ENCODE results near the gene C12orf42.

Gene C12orf42

DNA sequence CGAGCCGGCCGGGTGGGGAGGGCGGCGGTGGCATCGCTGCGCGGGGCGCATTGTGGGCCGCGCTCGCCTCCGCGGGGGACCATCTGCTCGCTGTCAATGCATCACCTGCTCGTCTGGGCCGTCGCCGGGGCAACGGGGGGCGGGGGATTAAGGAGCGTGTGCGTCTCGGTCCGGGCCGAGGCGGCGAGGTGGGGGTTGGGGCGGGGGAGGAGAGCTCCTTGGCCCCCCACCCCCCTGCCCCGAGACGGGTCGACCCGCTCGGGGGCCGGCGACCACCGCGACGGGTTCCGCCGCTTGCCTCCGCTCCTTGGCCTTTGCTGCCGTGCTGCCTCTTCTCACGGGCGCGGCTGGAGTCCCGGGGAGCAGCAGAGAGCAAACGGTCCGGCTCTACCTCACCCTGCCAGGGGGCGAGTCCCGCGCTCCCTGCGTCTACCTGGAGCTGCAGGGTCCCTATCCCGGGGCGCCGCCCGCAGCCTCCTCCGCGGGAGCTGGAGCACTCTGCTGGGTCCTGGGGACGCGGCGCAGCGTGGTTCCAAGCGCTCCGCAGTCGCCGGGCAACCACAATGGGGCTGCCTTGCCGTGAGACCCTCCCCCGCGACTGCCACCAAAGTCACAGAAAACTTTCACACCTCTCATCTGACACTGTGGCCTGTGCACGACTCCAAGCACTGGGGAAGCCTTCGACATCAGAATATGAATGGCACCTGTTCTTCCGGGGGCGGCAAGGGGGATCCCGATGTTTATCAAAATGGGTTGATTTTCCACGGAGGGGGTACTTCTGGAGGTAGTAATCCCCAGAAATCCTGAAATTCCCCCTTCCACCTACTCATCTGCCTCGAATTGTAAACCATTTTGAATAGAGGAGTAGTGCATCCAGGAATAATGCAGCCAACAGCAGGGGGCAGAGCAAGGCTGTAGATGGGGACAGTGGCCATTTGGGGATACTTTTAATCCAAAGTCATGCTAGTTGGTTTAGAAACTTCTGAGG lies at the start of gene C12orf42:
TSS of gene C12orf42 (minus strand) at position 500 of the 988 bp plus-strand sequence. CDS start 17,542 bp downstream, outside the sequence.
- peak; percentile 53 to 58 for ATAC-seq

DNA sequence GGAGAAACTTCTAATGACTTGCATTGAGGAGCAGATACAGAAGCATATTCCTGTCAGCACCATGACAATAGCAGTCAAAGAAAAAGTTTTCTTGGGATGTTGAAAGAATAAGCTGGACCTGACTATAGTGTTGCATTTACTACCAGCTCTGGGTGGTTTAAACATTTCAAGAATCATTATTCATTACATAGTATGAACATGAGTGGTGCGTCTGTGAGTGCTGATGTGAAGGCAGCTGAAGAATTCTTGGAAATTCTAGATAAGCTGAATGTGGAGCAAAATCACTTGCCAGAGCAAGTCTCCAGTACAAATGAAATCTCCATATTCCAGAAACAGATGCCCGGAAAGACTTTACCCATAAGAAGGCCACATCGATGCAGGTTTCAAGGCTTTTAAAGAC lies 46.3 kb upstream of the C12orf42 start:
- ATAC-seq: no peak

DNA sequence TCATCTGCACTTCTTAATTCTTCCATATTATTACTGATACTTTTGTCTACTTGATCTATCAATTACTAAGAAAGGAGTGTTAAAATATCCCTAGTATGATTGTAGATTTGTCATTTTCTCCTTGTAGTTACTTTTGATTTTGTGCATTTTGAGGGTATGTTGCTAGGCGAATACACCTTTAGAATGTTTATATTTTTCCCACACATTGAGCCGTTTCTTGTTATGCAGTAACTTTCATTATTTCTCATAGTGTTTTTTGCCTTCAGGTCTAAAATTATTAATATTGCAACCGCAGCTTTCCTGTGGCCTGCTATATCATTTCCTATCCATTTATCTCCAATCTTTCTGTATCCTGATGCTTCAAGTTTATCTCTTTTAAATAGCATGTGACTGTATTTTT lies 44.6 kb upstream of the C12orf42 start:
- no peak for ATAC-seq

DNA sequence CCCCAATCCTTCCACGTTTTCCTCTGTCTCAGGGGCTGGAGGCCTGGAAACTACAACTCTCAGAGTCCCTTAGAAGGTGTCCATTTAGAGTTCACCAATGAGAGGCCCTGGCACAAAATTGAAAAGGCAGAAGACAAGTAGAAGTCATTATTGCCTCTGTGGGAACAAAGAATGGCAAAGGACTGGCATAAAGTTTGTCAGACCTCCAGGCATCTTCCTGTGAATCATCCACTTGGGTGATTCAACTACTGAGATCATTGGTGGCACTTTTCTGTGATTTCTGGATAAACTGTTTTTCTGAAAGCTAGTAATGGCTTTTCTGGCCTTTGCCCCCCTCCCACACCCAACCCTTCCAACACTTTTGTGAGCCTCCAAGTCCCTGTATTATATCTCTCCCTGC lies 42.6 kb upstream of the C12orf42 start:
- ATAC-seq: no peak

DNA sequence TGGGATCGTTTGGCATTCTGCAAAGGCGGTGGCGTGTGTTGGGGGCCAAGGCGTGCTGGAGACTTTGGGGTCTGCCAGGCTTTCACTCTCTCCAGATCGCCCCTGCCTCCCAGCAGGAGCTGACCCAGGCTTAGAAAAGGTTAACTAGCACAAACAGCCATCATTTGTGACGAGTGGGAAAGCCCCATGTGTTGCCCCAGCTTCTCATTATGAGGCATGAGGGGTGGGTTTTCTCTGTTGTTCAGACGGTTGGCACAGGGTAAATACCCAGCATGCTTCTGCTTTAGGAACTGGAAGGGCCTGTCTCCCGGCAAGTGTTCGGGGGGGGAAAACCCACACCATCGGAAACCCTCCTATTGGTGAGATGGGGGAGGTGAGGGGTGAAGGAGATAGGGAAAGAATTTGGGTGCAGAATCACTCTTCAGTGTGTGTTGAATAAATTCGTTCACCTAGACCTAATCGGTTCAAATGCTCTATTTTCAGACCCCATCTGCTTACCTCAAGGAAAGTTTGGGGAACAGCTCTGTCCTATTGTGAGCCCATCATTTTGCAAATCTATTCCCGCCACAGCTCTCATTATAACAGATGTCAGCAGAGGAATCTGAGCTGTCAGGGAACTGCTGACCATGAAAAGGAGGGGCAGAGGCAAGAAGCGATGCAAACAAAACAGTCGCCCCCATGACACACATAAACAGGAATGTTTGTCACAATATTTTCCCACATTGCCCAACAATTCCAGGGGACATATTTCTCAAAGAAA lies 34.7 kb upstream of the C12orf42 start:
- ATAC-seq: peak; percentile 77 to 78

DNA sequence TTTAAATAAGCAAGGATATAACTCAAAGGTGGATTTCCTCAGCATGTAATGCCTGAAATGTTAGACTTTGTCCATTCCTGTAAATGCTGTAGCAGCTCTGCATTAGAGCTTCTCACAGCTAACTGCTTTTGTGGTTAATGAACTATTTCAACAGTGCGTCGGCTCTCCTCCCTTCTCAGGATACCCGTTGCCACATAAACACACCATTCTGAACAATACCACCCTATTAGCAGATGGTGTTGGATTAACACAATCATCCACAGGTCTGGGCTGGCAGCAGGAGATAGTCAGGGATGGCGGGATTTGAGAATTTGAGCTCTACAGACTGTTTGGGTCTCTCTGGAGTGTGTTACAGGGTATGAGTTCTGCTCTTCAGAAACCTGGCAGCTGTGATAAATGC lies 33.5 kb upstream of the C12orf42 start:
- no peak for ATAC-seq

GRCh38 chr12:103524238-103524875 lies 28.6 kb upstream of the C12orf42 start:
- ATAC-seq: no peak

DNA sequence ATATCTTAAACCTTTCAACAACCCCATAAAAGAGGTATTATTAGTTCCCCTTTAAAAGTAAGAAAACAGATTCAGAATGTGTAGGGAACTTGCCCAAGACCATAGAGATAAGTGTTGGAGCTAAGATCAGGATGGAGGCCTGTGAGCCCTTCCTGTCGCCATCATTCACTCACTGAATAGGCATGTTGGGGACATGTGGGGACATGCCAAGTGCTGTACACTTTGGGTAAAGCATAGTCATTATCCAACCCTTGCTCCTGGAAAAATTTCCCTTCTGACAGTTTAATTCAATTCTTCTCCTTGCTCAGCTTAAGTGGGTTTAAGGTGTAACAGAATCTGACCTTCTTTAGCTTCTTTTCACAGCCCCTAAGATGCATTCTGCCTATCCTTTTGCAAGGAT lies 28.0 kb upstream of the C12orf42 start:
- no peak for ATAC-seq

DNA sequence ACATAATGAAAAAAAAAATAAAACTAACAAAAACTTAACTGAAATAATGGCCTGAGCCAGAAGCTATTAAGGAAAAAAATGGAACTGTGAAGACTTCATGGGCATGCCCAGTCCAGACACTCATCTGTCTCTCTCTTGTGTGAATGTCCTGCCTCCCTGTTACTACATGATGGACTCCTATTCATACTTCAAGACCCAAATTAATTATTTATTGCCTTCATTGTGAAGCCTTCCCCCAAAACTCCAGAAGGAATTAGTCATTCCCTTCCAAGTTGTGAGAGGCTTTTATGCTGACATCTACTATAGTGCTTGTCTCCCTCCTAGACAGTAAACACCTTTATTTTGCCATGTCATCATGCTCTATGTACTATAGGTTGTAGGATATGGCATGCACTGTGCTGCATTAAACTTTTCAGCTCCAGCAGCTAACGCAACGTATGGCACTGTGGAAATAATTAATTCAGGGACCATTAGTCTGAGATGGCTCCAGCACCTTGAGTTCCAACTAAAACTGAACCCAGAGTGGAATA lies 25.0 kb upstream of the C12orf42 start:
- no peak for ATAC-seq

DNA sequence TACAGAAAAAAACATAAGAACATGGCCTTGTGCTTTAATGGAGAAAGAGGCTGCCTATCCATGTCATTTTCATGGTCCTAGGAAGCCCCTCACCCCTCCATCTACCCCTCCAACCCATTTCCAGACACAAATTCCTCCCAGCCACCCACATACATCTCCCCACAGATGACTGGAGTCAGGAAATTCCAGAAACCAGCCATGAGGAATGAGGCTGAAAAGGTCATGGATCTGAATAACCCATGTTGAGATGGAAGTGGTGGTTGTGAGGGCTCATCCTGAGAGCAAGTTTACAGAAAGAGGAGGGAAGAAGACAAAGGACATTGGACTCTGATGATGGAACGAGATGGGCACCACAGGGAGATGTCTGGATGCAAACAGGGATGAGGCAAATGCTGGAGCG lies 23.9 kb upstream of the C12orf42 start:
- ATAC-seq: no peak

DNA sequence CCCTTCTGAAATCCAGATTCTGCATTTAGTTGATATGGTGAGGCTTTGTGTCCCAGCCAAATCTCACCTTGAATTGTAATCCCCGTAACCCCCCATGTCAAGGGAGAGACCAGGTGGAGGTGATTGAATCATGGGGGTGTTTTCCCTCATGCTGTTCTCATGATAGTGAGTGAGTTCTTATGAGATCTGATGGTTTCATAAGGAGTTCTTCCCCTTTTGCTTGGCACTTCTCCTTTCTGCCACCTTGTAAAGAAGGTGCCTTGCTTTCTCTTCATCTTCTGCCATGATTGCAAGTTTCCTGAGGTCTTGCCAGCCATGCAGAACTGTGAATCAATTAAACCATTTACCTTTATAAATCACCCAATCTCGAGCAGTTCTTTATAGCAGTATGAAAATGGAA lies 23.1 kb upstream of the C12orf42 start:
- no peak for ATAC-seq

DNA sequence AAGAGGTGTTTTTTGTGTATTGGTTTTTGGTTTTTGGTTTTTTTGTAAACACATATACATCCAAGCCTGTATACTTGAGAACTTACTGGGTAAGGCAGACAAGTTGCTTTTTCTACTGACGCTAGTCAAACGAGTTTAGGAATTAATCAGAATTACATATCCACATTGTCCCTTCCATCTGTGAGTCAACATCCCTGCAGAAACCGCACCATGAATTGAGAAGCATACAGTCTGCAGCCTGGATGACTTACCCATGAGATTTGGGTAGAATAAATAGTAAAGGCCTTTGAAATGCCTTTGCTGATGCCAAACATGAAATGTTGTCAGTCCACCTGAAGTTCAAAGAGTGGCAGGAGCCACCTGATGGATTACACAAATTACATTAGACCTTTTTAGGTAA lies 21.4 kb upstream of the C12orf42 start:
- no peak for ATAC-seq

DNA sequence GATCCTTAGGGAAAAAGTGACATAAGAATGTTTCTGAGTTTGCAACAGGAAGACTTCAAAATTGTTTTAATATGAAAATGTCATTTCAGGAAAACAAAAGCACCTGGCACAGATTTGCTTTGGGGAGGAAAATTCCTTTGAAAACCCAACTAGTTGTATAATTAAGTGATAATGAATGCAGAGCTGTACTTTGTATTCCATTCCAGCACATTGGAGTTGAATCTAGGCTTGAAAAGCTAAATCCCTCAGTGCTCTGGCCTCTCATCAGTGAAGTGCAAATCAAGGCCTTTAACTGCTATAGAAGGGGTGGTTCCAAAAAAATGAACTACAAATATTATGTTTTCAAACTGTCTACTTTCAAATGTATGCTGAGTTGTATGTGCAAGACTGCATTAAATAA lies 19.6 kb upstream of the C12orf42 start:
- no peak for ATAC-seq

- no peak for ATAC-seq
Measured at GRCh38 chr12:103513875-103514274, 18.1 kb upstream of the C12orf42 start.

DNA sequence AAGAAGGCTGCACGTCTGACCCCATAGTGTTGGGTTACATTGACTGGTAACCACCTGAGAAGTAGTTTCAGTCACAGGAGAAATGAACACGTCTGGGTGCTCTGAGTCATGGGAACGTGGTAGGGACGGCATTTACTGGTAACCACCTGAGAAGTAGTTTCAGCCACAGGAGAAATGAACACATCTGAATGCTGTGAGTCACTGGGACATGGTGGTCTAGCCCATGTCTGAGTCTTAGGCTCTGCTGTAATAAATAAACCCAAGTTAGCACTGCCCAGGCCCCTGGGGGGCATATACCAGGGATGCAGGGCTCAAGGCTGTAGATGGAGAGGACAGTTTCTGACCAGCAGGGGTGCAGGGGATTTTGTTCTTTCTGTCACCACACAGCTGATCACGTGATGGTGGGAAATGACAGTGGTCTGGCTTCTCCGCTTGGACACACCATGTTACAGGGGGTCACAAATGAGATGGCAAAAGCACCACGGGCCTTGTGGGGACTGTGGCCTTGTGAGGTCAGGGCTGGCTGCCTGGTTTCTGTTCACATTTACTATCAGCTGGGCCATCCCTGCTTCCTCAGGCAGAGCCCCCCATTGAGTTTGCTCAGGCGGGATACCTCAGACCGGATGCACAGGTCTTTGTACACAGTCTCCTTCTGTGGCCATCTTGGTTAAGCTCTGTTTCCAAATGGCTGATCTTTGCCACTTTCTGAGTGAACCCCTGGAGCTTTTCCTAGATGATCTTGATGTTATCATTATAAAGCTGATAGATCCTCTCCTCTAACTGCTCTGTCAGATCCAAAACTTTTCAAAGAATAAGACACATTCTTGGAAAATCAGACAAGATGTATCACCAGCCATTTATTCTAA lies 9.8 kb upstream of the C12orf42 start:
- ATAC-seq: peak; percentile 95 to 97

DNA sequence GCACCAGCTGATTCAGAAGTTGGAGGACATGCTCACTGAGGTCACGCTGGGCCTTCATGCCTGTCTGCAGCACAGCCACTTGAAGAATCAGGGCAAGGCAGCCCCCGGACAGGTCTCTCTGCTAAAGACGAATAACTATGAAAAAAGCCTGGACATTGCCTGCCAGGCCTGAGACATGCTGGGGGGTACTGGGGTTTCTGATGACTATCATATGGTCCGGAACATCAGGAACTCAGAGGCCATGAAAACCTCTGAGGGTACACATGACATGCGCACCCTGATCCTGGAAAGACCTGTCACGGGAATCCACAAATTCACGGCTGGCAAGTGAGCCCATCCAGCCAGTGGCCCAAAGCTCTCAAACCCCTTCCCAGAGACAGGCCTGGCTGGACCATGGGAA lies 8.8 kb upstream of the C12orf42 start:
- no peak for ATAC-seq

DNA sequence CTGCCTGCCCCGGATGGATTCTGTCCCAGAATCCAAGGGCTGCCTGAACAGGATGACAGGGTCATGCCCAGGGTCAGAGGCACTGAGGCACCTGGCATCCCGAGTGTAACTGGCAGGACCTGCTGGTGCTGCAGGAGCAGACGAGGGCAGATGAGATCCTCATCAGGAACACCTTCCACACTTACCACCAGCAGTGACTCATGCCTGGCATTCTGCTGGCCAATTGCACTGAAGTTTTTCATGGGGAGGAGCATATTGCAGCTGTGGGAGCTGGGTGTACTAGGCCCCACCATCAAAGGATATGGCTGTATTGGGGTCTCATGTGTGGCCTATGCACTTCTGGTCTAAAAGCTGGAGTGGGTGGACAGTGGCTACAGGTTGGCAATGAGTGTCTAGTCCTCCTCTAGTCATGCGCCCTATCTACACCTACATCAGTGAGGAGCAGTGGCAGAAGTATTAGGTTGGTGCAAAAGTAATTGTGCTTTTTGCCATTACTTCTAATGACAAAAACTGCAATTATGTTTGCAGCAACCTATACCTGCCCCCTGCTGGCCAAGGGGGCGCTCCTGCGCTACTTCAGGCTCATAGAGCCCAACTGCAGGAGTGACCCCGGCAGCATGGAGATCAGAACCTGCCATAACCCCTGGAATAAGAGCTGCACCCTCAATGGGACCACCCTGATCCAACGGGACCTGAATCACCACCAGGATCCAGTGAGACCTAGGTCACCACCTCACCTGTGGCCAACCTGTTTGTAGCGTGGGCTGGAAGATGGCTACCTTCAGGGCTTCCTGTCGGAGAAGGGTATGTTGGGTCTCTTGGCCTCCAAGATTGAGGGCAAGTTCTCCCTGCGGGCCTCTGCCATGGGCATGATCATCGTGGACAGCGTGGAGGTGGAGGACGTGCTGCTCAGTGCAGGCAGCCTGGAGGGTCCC lies 8.0 kb upstream of the C12orf42 start:
- no peak for ATAC-seq

- ATAC-seq: no peak
Measured at GRCh38 chr12:103501447-103501846, 5.7 kb upstream of the C12orf42 start.

DNA sequence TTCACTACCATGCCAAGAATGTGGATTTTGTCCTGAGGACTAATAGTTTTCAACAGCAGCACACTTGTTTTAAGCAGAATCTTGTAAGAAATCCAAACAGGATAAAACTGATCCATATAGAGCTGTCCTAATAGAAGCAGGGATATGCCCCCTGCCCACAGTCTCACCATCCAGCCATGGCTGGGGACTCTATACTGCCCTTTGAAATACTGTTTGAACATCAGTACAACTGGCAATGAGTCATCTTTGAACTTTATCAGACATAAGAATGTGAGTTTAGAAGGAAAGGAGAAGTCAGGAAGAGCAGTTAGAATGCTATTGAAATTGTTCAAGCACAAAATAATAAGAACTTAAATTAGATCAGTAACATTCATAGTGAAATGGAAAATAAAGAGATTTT lies 3.8 kb upstream of the C12orf42 start:
- ATAC-seq: peak in 1 of 2 donors; percentile 14

DNA sequence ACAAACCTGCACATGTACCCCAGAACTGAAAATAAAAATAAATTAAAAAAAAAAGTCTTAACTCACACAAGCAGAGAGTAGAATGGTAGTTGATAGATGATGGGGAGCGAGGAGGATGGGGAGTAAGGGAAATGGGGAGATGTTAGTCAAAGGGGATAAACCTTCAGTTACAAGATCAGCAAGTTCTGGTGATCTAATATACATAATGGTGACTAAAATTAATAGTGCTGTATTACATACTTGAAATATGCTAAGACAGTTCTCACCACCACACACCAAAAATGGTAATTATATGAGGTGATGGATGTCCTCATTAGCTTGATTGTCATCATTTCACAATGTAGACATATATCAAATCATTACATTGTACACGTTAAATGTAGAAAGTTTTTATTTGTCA lies 3.2 kb upstream of the C12orf42 start:
- ATAC-seq: peak; percentile 83

All from activated CD4-positive, CD25-positive, alpha-beta regulatory T cell treated with anti-CD3 and anti-CD28 coated beads, Interleukin-2, amount 50 U/mL, for 24 hours (primary cell).